Measurements from ENCODE around the gene SLC9A4.
"Not testable (repeated sequence)": the region's sequence is repeated elsewhere in the genome, so short reads cannot be mapped to it uniquely, and the experiment has no call there.

Gene SLC9A4

GRCh38 chr2:102549027-102549426 is 76.0 kb downstream of the SLC9A4 start:
- no peak for DNase-seq

DNA sequence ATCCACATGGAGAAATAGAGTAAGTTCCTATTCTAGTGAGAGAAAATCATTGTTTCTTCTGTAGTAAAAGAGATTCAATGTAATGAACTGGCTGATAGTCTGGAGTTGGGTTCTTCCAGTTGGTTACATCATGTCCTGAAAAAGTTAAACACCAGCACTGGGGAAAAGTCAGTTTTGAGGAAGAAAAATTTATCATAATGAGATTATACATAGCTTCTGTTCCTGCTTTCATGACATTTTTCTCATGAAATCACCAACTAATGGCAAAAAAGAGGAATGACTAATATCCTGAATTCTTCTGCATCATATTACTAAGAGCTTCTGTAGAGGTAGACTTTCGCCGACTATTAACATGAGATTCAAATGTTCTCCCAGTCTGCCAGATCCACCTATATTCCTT is 77.1 kb downstream of the SLC9A4 start:
- no peak for DNase-seq

DNA sequence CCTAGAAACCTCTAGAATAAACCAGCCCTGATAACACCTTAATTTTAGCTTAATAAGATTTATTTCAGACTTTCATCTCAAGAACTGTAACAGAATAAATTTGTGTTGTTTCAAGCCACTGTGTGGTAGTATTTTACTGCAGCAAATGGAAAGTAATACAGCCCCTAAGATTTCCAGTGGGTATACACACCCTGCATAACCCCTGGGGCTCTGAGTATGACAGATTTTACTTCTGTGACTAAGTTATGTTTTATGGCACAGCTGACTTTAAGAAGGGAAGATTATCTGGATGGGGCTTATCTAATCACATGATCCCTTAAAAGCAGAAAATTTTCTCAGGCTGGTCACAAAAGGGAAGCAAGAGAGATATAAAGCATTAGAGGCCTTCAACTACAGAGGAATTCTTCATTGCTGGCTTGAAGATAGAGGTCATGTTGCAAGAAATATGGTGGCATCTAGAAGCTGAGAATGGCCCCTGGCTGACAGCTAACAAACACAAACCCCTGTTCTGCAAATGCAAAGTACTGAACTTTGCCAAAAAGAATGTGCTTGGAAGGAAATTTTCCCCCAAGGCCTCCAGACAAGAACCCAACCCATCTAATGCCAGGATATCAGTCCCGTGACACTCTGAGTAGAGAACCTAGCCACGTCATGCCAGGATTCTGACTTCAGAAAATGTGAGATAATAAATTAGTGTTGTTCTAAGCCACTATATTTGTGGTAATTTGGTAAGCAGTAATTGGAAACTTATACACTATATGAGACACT is 78.5 kb downstream of the SLC9A4 start:
- no peak for DNase-seq

DNA sequence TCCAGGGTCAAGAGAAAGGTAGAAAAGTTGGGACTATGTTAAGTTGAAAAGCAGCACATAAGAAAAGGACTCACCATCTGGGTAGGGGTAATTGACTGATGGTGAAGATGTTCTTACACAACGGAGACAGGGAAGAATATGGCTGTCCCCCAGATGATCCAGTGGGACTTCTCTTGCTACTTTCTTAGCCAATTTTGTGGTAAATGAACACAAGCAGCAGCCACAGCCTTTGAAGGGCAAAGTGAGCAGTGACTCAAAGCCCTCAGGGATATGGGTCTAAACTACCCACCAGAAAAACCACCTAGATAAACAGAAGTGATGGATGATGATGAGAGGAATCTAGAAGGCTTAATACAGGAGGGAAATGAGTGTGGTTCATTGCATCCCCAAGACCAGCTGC is 80.6 kb downstream of the SLC9A4 start:
- no peak for DNase-seq

DNA sequence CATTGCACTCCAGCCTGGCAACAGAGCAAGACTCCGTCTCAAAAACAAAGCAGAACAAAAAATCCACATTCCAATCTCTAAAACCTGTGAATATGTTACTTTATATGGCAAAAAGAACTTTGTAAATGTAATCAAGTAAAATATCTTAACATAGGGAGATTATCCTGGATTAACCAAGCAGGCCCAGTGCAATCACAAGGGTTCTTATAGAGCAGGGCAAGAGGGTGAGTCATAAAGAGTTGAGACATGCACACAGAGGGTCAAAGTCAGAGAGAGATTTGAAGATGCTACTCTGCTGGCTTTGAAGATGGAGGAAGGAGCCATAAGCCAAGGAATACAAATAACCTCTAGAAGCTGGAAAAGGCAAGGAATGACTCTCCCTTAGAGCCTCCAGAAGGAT is 85.4 kb downstream of the SLC9A4 start:
- DNase-seq, result no peak

DNA sequence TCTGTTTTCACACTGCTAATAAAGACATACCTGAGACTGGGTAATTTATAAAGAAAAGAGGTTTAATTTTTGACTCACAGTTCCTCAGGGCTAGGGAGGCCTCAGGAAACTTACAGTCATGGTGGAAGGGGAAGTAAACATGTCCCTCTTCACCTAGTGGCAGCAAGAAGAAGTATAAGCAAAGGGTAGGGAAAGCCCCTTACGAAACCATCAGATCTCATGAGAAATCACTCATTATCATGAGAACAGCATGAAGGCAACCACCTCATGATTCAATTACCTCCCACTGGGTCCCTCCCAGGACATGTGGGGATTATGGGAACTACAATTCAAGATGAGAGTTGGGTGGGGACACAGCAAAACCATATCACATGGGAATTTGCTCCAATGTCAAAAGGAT is 89.5 kb downstream of the SLC9A4 start:
- not testable (repeated sequence) for DNase-seq

DNA sequence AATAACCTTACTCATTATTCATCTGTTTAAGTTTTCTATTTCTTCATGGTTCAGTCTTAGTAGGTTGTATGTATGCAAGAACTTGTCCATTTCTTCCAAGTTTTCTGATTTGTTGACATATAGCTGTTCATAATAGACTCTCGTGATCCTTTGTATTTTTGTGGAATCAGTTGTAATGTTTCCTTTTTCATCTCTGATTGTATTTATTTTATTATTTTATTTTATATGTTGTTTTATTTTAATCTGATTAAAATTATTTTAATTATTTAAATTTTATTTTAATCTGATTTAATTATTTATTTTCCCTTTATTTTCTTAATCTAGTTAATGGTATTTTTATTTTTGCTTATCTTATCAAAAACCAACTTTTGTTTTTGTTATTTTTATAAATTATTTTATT is 102.9 kb downstream of the SLC9A4 start:
- no peak for DNase-seq

DNA sequence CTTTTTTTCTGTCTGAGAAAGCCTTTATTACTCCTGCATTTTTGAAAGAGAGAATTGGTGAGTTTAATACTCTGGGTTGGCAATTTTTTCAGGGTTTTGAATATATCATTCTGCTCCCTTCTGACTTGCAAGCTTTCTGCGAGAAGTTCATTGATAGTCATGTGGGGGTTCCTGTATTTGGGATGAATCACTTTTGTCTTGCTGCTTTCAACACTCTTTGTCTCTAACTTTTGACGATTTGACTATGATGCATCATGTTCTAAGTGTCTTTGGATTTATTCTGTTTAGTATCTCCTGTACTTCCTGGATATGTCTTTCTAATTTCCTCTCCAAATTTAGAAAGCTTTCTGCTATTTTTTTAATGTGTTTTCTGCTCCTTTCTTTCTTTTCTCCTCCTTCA is 105.3 kb downstream of the SLC9A4 start:
- DNase-seq, result no peak

- DNase-seq, result no peak
Measured at GRCh38 chr2:102581911-102582310, 108.9 kb downstream of the SLC9A4 start.

GRCh38 chr2:102582845-102583244 is 109.8 kb downstream of the SLC9A4 start:
- no peak for DNase-seq

All from right kidney (tissue), 1 donor.